ENCODE data around the gene MDC1.

The MDC1 gene

DNA sequence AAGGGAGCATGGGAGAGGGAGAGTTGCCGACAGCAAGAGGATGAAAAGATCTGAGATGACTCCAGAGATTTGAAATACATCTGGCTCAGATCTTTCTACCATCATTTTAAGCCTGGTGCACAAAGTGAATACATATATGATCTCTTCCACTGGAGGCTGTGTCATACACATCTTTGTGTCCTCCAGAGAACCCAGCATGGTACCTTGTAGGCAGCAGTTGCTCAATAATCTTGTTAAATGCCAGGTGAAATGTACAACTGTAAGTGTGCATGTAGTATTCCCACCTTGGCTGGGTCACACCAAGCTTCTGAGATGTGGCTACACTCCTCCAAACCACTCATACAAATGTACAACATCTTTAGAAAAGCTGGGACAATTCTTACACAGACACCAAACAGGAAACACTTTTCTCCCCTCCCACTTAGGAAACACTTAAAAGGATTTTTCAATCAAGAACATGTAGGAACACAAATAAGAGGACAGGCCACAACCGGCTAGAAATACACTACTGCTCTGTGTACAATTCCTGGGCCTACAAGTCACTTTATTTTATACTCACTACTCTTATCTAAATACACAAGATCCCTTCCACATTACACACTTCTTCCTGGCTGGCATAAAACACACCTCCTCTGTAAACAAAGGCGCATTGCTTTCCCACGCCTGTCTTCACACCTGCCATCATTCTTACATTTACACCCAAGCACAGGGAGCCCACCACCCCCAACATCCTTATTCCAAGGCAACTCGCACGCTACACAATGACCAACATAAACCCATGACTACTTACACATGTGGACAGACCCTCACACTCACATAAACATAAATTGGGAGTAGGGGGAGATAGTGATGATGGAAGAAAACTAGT is 31.1 kb upstream of the MDC1 start:
- no peak for DNase-seq

GRCh38 chr6:30747300-30747687 is 30.2 kb upstream of the MDC1 start:
- no peak for DNase-seq

DNA sequence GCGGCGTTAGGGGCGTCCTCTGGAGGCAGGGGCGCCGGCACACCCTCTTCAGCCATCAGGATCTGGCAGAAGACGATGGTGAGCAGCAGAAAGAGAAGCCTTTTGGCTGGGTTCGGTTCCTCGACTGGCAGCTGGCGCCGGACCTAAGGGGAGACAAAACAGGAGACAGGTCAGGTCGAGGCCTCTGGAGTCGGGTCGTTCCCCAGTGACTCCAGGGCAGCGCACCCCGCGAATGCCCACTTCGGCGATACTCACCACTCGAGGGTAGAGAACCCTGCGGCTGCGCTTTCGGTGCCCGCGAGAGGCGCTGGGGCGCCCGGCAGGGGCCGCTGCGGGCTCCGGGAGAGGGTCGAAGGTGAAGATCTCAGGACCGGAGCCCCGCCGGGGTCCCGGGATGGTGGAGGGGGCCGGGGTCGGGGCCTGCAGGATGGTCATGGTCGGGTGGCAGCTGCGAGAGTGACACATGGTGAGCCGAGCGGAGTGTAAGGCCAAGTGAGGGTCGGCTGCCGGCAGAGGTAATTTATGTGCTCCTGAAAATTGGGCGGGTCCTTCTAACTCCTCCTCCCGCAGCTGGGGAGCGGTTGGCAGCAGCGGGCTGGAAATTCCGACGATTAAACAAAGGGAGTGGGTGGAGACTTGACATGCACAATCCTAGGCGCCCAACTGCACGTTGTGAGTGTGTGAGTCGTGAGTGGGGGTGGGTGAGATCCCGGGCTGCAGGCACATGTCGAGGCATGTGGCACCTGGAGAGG is 27.1 kb upstream of the MDC1 start, which contains the start of gene IER3:
TSS of gene IER3 (minus strand) at position 494 of the 752 bp plus-strand sequence. CDS start at position 465, 29 bp downstream.
- peak; percentile 69 for DNase-seq

- no peak for DNase-seq
Observed at GRCh38 chr6:30743099-30744053, 26.3 kb upstream of the MDC1 start.

DNA sequence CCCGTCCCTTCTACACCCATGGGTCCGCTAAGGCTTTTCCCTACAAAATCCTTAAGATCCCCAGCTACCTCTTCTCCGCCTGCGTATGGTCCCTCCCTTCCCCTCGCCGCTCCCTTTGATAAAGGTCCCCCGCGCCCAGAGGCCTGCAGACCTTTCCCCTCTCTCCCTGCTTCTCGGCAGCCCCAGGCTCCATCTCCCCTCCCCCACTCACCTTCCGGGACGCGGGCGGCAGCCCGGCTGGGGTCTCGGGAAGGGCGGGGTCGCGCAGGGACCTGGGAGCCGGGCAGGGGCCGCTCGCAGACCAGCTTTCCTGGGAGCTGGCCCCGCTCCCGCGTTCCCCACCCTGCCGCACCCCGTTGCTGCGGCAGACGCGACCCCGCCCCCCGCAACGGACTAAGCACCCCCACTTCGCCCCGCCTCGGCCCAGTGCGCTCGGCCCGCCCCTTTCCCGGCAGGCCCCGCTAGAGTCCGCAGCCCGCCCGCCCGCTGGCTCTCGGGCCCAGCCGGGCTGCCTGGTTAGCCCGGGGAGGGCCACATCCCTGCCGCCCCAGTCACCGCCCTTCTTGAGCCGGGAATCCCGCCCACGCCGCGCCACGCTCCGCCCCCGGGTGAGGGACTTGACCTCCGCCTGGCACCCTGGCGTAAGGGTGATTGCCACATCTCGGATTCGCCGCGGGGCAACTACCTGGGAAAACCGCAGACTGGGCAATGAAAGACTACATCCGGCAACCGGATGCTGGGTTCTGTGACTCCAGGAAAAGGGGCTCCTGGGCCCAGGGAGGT is 25.4 kb upstream of the MDC1 start, which contains the start of gene FLOT1:
TSS of gene FLOT1 (minus strand) at position 372 of the 783 bp plus-strand sequence. CDS start 498 bp downstream, outside the sequence.
- peak; percentile 92 for DNase-seq

- DNase-seq: no peak
Observed at GRCh38 chr6:30741789-30742315, 24.8 kb upstream of the MDC1 start.

DNA sequence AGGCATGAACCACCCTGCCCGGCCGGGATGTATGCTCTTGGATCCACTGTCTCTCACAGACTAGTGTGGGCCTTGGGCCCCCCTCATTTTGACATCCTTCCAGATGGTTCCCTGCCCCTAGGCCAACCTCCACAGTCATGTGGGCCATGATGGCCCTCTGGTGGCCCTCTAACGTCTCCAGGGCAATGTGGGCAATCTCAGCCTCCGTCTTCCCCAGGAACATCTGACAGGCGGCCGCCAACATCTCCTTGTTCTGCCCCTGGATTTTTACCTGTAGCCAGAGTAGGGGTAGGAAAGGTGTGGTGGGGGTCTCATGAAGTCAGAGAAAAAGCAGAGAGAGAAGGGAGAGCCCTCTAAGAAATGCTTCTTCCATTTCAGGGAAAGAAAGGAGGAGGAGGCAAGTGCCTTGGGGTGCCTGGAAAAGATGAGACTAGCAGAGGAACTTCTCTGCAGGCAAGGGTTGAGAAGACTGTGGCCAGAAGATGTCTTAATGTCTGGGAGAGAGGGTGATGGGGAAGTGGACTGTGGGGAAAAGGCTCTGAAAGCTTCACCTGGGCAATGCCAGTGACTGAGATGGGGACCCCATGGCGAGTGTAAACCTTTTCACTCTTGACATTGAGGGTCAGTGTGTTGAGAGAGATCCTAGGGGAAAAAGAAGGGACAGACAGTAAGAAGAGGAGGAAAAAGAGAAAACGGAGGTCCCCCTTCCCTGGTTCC is 24.1 kb upstream of the MDC1 start:
- no peak for DNase-seq

- DNase-seq: no peak
Observed at GRCh38 chr6:30740540-30740870, 23.4 kb upstream of the MDC1 start.

- no peak for DNase-seq
Observed at GRCh38 chr6:30738532-30738931, 21.5 kb upstream of the MDC1 start.

DNA sequence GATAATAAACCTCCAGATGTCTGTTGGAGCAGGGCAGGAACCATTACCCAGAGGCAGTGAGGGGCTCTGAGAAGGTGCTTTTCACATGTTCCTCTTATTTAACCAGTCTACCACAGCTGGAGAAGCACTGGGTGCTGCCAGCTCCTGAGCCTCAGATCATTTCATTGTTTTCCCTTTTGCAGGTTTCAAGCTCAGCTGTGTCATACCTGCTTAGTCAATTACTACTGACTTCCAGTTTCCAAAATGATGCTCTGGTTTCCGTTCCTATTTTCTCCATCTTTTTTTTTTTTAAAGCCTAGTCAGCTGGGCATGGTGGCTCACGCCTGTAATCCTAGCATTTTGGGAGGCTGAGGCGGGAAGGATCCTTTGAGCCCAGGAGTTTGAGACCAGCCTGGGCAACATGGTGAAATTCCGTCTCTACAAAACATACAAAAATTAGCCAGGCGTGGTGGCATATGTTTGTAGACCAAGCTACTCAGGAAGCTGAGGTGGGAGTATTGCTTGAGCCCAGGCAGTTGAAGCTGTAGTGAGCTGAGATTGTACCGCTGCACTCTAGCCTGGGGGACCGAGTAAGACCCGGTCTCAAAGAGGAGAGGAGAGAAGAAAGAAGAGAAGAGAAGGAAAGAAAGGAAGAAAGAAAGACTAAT is 18.7 kb upstream of the MDC1 start:
- no peak for DNase-seq

DNA sequence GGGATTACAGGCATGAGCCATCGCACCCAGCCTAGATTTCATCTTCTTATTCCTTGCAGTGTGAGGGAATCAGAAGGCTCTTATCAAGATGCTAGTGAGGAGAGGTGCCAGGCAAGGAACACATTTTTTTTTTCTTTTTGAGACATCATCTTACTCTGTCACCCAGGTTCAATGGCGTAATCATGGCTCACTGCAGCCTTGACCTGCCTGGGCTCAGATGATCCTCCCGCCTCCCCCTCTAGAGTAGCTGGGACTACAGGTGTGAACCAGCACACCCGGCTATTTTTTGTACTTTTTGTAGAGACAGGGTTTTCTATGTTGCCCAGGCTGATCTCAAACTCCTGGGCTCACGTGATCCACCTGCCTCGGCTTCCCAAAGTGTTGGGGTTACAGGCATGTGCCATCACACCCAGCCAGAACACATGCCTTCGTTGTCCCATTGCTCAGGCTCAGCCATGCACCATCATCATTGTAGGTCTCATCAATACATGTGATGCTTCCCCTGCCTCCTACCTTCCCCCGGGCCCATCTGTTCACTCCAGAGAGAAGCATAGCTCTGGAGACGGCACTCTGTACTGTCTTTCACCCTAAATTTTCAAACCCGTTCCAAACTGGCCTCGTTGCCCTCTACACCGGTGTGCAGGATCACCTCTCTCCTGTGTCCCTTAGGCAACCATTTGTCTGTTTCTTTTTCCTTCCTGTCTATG is 15.3 kb upstream of the MDC1 start:
- no peak for DNase-seq

DNA sequence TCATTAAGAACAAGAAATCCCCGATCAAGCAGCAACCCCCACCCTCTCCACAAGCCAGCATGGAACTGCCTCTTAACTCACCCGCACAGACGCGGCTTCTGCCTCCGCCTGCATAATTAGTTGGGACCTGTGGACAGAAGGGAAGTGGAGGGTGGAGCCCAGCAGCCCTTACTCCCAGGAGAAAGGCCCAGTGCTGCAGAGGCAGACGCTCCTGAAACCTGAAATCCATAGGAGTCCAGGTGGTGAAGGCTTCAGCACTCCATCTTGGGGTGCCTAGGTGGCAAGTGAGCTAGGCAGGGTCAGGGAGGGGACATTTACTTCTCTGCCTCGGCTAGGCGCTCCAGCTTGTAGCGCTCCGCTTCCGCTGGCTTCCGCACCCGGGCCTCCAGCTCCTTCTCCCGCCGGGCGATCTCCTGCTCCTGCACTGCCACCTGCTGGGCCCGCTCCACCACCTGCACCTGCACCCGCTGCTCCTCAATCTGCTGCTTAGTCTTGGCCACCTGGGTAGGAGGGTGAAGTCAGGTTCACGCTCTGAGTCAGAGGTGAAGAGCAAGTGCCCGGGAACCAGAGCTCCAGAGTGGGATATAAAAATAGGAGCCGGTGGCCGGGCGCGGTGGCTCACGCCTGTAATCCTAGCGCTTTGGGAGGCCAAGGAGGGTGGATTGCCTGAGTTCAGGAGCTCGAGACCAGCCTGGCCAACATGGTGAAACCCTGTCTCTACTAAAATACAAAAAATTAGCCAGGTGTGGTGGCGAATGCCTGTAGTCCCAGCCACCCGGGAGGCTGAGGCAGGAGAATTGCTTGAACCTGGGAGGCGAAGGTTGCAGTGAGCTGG is 13.7 kb upstream of the MDC1 start:
- no peak for DNase-seq

DNA sequence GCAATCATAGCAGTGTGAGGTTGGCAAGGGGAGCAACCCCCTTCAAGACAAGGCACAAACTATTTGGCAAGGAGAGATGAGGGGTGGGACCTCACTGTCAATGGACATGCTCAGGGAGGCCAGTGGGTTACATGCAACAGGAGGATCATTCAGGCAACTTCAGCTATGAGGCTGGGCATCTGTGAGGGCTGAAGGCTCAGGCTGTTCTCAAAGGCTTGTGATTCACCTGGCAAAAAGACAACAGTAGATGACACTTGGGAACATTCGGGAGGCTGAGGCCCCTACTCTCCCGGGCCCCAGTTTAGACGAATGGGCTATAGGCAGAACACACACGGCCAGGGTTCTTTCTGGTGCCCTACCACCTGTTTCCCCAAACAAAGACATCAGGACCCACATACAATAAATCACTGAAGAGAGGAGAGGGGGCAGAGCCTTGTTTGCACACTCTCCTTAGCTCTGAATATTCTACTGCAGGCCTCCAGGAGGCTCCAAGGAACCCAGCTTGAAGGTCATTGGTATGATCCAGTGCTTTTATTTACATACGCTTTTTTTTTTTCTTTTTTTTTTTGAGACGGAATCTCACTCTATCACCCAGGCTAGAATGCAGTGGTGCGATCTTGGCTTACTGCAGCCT is 11.0 kb upstream of the MDC1 start:
- no peak for DNase-seq

GRCh38 chr6:30726506-30727413 is 9.7 kb upstream of the MDC1 start:
- no peak for DNase-seq

DNA sequence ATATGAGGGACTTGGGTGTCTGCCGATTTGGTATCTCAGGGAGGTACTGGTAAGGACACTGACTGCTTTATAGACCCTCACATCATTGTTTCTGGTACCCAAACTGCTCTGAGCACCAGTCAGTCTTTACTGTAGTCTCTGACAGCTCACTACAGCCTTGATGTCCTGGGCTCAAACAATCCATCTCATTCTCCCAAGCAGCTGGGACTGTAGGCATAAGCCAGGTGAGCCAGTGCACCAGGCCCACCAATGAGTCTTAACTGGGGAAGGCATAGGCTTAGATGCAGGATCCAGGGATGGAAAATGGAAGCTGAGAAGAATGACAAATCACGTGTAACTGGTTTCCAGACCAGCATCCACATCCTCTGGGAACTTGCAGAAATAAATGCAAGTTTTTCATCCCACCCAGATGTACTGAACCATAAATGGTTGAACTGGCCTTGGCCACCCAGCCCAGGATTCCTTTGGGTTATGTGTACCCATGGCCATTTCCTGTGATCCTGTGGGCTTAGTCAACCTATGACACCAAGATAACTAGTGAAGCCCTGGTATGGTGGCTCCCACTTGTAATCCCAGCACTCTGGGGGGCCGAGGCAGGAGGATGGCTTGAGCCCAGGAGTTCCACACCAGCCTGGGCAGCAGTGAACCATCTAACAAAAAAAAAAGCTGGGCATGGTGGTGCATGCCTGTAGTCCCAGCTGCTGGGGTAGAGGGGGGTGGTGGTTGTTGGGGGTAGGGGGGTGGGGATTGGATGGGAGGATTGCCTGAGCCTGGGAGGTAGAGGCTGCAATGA is 8.8 kb upstream of the MDC1 start:
- DNase-seq: no peak

DNA sequence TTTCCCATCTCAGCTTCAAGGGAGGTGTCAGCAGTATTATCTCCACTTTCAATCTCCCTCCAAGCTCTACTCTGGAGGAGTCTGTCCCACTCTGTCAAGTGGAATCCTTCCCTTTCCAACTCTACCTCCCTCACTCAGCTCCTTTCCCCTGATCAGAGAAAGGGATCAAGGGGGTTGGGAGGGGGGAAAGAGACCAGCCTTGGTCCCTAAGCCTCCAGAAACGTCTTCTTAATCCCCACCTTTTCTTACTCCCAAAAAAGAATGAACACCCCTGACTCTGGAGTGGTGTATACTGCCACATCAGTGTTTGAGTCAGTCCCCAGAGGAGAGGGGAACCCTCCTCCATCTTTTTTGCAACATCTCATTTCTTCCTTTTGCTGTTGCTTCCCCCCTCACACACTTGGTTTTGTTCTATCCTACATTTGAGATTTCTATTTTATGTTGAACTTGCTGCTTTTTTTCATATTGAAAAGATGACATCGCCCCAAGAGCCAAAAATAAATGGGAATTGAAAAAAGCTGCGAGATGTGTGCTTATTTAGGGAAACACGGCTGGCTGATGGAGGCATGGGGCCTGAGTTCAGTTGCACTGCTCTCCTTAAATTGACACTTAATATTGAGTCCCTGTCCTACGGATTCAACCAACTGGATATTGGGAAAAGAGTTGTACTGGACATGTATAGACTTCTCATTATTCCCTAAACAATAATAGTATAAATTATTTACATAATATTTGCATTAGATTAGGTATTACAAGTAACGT is 8.0 kb upstream of the MDC1 start:
- no peak for DNase-seq
